ENCODE measurements around the gene MCC.

DNA sequence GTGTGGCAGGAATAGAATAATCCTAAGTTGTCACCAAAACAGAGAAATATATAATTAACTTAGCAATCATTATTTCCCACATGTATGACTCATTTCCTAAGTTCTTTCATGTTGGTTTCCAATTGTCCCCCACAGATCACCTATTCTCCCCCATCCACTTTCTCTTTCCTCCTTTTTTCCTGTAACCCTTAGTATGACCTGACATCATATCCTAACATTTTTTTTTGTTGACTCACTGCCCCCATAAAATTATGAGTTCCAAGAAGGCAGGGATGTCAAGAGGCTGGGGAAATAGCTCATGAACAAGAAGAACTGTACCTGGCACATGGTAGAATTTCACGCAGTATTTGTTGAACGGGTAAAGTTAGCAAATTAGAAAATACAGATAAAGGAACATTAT lies 324.9 kb downstream of the MCC start:
- no peak for TF ChIP-seq POLR2AphosphoS5 (IDR thresholded peaks at IDR 0.05; ENCODE audit: low read depth, low read length)
- no peak for TF ChIP-seq CTCF (IDR thresholded peaks at IDR 0.05)
- no peak for TF ChIP-seq SIN3A (IDR thresholded peaks at IDR 0.05; ENCODE audit: borderline replicate concordance, insufficient read depth, low read depth, low read length)

Data from Panc1 (cell line).